Common myeloid progenitor, CD34-positive (primary cell): ENCODE data around the gene HOXA6.

Experiments used
- CTCF ChIA-PET: fragments of 350-600 bp; sonication (Branson Sonifier 250); formaldehyde crosslinking; loops from one replicate; lab custom pipeline; 2021; ENCODE audit warnings: antibody characterized with exemption; lab: Charles Lee
- POLR2A ChIA-PET: fragments of 350-600 bp; sonication (Branson Sonifier 250); formaldehyde crosslinking; loops from one replicate; lab custom pipeline; 2021; ENCODE audit warnings: antibody characterized with exemption; lab: Charles Lee
- DNase-seq, 3 donors: peaks; one replicate each; pipeline versions ENCODE4 v3.0.0 to v3.0.0-alpha.2; 2013
- H3K27ac ChIP-seq, 2 experiments: 1 replicate in 1 of 2; 2 replicates in 1 of 2; pipeline ENCODE4 v1.7.0; 2013; ENCODE audit warnings: inconsistent platforms in 2 of 2, low read length in 2 of 2, mild to moderate bottlenecking in 2 of 2, low read depth in 1 of 2, moderate library complexity in 1 of 2; ENCODE audit not compliant: severe bottlenecking in 2 of 2, insufficient read depth in 1 of 2, poor library complexity in 1 of 2
- H3K27me3 ChIP-seq, 5 experiments: replicated peaks in 2 of 5; 1 replicate in 3 of 5; 2 replicates in 2 of 5; pipeline versions ENCODE4 v1.6.1 to v1.7.0; 2013; ENCODE audit warnings: low read length in 4 of 5, mild to moderate bottlenecking in 2 of 5, moderate library complexity in 2 of 5, inconsistent platforms in 1 of 5; ENCODE audit not compliant: insufficient read depth in 5 of 5, control insufficient read depth in 4 of 5
- H3K36me3 ChIP-seq, 4 experiments: 1 replicate in 2 of 4; 2 replicates in 2 of 4; pipeline versions ENCODE4 v1.6.1 to v1.7.0; 2013; ENCODE audit warnings: low read length in 3 of 4, control low read depth in 1 of 4, mild to moderate bottlenecking in 1 of 4; ENCODE audit not compliant: control insufficient read depth in 4 of 4, insufficient read depth in 4 of 4
- H3K4me1 ChIP-seq, 4 experiments: 1 replicate in 3 of 4; 2 replicates in 1 of 4; pipeline versions ENCODE4 v1.6.1 to v1.7.1; 2013; ENCODE audit warnings: low read length in 3 of 4, mild to moderate bottlenecking in 3 of 4, control low read depth in 1 of 4, inconsistent platforms in 1 of 4, moderate library complexity in 1 of 4; ENCODE audit not compliant: control insufficient read depth in 4 of 4, insufficient read depth in 4 of 4; ENCODE audit errors: control extremely low read depth in 1 of 4
- H3K4me3 ChIP-seq, 7 experiments: 1 replicate in 4 of 7; 2 replicates in 3 of 7; pipeline versions ENCODE4 v1.5.1 to v1.7.0; 2013; ENCODE audit warnings: mild to moderate bottlenecking in 7 of 7, low read length in 6 of 7, moderate library complexity in 6 of 7, inconsistent platforms in 2 of 7, low read depth in 2 of 7, control low read depth in 1 of 7; ENCODE audit not compliant: insufficient read depth in 4 of 7, control insufficient read depth in 1 of 7; ENCODE audit errors: extremely low read depth in 1 of 7
- H3K9me3 ChIP-seq, 5 experiments: 1 replicate in 4 of 5; 2 replicates in 1 of 5; pipeline versions ENCODE4 v1.6.1 to v1.7.1; 2013; ENCODE audit warnings: low read length in 4 of 5, mild to moderate bottlenecking in 2 of 5, inconsistent platforms in 1 of 5, low read depth in 1 of 5, moderate library complexity in 1 of 5; ENCODE audit not compliant: control insufficient read depth in 4 of 5, insufficient read depth in 2 of 5; ENCODE audit errors: control extremely low read depth in 1 of 5
- WGBS: methylation state at CpG from one replicate; pipeline ENCODE4 v1.1.5; 2013; ENCODE audit not compliant: insufficient coverage; 5-methylcytosine and 5-hydroxymethylcytosine counted together

HOXA6 gene

DNA sequence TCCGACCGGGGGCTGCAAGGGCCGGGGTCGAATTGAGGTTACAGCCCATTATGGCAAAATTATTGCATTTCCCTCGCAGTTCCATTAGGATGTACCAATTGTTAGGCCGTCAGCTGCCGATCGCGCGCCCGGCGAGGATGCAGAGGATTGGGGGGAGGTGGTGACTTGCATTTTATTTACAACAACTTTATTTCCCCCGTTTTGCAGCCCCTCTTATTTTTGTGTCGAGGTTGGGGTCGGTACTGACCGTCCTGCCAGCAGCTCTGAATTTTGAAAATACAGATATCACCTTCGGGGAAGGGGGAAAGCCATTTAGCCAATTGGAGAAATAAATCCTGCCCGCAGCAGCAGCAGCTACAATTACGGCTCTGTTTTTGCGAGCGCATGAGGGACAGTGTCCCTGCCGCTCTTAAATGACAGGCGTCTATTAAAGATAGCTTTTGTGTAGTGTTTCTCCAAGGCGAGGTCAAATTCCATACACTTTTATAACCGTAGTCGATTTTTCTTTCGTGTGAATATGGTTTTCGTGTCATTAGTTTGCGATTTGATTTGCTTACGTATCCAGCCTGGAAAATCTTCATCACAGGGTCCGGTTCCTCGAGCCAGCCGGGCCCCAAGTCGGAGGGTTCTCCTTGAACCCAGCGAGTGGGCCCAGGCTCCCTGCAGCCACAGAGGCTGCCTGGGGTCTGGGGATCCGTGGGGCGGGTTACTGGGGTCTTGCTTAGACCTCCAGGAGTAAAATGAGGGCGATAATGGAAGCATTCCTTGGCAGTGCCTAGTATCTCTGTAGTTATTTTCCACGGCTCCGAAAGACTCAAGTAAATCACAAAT, 3.4 kb downstream of the HOXA6 start:
- Histone ChIP-seq H3K4me3 (peak overlapping the region in 4 of 7 experiments; percentile 5 to 79 (median 32)), H3K27me3 (no peaks in the 10 kb centered on the region), H3K27ac (peak overlapping the region in 1 of 2 experiments; percentile 61)

GRCh38 chr7:27143023-27143949, 4.3 kb downstream of the HOXA6 start, which contains the start of gene HOXA5:
Gene HOXA5, minus strand, starts transcription at chr7:27143681. Its CDS starts 74 bp downstream, at chr7:27143607.
- H3K4me3 ChIP-seq: peak within 1 kb of the TSS; percentile 5 to 79 (median 46)
- H3K9me3 ChIP-seq: peaks cover 0 to 4% (median 0%) of the 10 kb centered on the region in 5 experiments
- peak within 1 kb of the TSS in 1 of 2 experiments; percentile 61 for H3K27ac ChIP-seq
- ChIA-PET POLR2A (interaction anchor here (0.8 kb wide), 1 partner anchor 8 kb away, joined by 3 read pairs; no protein-coding TSS in a partner anchor), CTCF (interaction anchor here (0.6 to 9.1 kb wide), 15 partner anchors 9 to 1250 kb away, joined by 3 to 87 read pairs (median 4); partner anchors contain the start of gene HOXA3)
- no peaks in the 10 kb centered on the region for H3K27me3 ChIP-seq
- peaks cover 2 to 89% (median 62%) of the 10 kb centered on the region in 4 experiments for H3K36me3 ChIP-seq
- peak; percentile 69 to 92 (median 90) for DNase-seq
- peaks cover 0 to 47% (median 44%) of the 10 kb centered on the region in 4 experiments for H3K4me1 ChIP-seq
- 82% methylated on average over 65 of the region's 86 CpGs for WGBS

More for the DNA sequence above, 3.4 kb downstream of the HOXA6 start:
- ChIA-PET POLR2A (interaction anchor here (0.6 to 1.0 kb wide), 2 partner anchors 24 to 32 kb away, joined by 3 read pairs; no protein-coding TSS in a partner anchor), CTCF (interaction anchor here (0.6 to 9.1 kb wide), 17 partner anchors 8 to 1251 kb away, joined by 3 to 87 read pairs (median 4); partner anchors contain the start of genes HOXA3 and HOXA4)
- DNase-seq: no peak
- Histone ChIP-seq H3K4me1 (peaks cover under 1 to 52% (median 45%) of the 10 kb centered on the region in 4 experiments), H3K9me3 (peaks cover 0 to 4% (median 0%) of the 10 kb centered on the region in 5 experiments), H3K36me3 (peaks cover 2 to 90% (median 57%) of the 10 kb centered on the region in 4 experiments)
- 85% methylated on average over 32 of the region's 40 CpGs for WGBS

DNA sequence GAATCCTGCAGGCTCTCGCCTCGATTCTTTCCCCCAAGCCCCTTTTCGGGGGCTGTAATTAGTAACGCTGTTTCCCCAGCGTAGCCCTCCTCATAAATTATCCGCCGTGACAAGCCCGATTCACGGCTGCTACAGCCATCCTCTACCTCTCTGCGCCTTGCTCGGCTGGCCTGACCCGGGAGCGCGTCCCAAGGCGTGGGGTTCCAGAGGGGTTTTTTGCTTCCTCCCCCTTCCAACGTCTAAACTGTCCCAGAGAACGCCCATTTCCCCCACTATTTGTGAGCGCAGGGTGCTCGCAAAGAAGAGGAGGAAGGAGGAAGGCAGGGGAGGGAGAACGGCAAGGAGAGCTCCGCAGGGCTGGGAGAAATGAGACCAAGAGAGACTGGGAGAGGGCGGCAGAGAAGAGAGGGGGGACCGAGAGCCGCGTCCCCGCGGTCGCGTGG, 5.0 kb downstream of the HOXA6 start:
- WGBS: 75% methylated on average over 18 of the region's 29 CpGs
- Histone ChIP-seq H3K27me3 (no peaks in the 10 kb centered on the region), H3K27ac (peak overlapping the region in 1 of 2 experiments; percentile 61), H3K9me3 (peaks cover 0 to 4% (median 0%) of the 10 kb centered on the region in 5 experiments), H3K36me3 (peaks cover 5 to 90% (median 65%) of the 10 kb centered on the region in 4 experiments), H3K4me3 (peak overlapping the region in 6 of 7 experiments; percentile 33 to 56 (median 42)), H3K4me1 (peaks cover under 1 to 48% (median 45%) of the 10 kb centered on the region in 4 experiments)
- CTCF ChIA-PET: interaction anchor here (1.0 to 9.1 kb wide), 5 partner anchors 8 to 461 kb away, joined by 3 to 87 read pairs (median 6); no protein-coding TSS in a partner anchor
- POLR2A ChIA-PET: interaction anchor here (0.8 kb wide), 1 partner anchor 8 kb away, joined by 3 read pairs; no protein-coding TSS in a partner anchor
- DNase-seq: no peak

GRCh38 chr7:27141923-27142579, 5.5 kb downstream of the HOXA6 start:
- H3K4me3 ChIP-seq: peak overlapping the region in 5 of 7 experiments; percentile 33 to 56 (median 46)
- 76% methylated on average over 28 of the region's 30 CpGs for WGBS
- peak in 1 of 3 donors; percentile 56 for DNase-seq
- peaks cover 0 to 4% (median 0%) of the 10 kb centered on the region in 5 experiments for H3K9me3 ChIP-seq
- peak overlapping the region in 1 of 2 experiments; percentile 61 for H3K27ac ChIP-seq
- peaks cover 5 to 92% (median 64%) of the 10 kb centered on the region in 4 experiments for H3K36me3 ChIP-seq
- no peaks in the 10 kb centered on the region for H3K27me3 ChIP-seq
- ChIA-PET POLR2A (no interaction called here), CTCF (interaction anchor here (0.9 to 2.0 kb wide), 9 partner anchors 9 to 477 kb away, joined by 3 to 7 read pairs (median 4); no protein-coding TSS in a partner anchor)
- H3K4me1 ChIP-seq: peaks cover 3 to 48% (median 45%) of the 10 kb centered on the region in 4 experiments

DNA sequence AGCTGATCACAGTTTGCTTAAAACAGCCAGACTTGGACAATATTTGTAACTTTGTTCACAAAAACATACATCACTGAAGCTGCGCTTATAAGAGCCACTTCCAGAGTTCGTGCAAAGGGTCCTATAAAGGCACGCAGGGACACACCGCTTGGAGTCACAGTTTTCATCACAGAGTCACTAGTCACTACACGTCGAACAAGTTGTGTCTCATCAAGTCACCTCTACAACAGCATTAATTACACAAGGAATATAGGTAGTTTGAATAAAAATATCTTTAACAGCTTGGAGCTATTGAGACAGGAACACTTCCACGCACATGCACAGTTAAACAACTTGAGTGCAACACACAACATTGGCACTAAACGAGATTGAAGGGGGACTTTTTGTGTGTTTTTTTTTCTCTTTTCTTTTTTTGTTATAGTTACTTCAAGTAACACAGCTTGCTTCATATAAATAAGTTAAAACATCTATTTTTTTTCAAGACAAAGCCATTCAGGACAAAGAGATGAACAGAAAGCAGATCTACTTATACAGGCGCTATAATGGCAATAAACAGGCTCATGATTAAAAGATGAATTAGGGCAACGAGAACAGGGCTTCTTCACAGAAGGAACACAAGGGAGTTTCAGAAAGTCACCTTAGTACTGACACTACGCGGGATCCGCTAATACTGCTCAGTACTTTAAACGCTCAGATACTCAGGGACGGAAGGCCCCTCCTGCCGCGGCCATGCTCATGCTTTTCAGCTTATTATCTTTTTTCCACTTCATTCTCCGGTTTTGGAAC, 6.2 kb downstream of the HOXA6 start:
- WGBS: 88% methylated on average over 10 of the region's 18 CpGs
- no peaks in the 10 kb centered on the region for H3K27me3 ChIP-seq
- POLR2A ChIA-PET: interaction anchor here (0.7 kb wide), 1 partner anchor 30 kb away, joined by 3 read pairs; no protein-coding TSS in a partner anchor
- peaks cover 0 to 2% (median 0%) of the 10 kb centered on the region in 5 experiments for H3K9me3 ChIP-seq
- no peak overlapping the region for H3K27ac ChIP-seq
- CTCF ChIA-PET: interaction anchor here (0.6 to 2.0 kb wide), 12 partner anchors 10 to 476 kb away, joined by 3 to 7 read pairs (median 3); partner anchors contain the start of gene HOXA3
- peaks cover 3 to 48% (median 45%) of the 10 kb centered on the region in 4 experiments for H3K4me1 ChIP-seq
- peaks cover 5 to 88% (median 63%) of the 10 kb centered on the region in 4 experiments for H3K36me3 ChIP-seq
- peak overlapping the region in 2 of 7 experiments; percentile 10 to 56 for H3K4me3 ChIP-seq
- no peak for DNase-seq
